Trophoblast cell (in vitro differentiated cells and primary cell): ENCODE data around the gene MT1H.

Experiments used
- DNase-seq, 2 donors: peaks; one replicate each; pipeline ENCODE4 v3.0.0-alpha.2; 2016
- H2AFZ ChIP-seq: 2 replicates; pipeline ENCODE4 v1.6.1; 2013; ENCODE audit warnings: low read length, moderate library complexity, mild to moderate bottlenecking; ENCODE audit not compliant: insufficient read depth, poor library complexity
- H2AK5ac ChIP-seq: 2 replicates; pipeline ENCODE4 v1.6.1; 2013; ENCODE audit warnings: mild to moderate bottlenecking, low read length
- H2BK120ac ChIP-seq: 2 replicates; pipeline ENCODE4 v1.6.1; 2013; ENCODE audit warnings: low read length, mild to moderate bottlenecking, moderate library complexity; ENCODE audit not compliant: insufficient read depth, poor library complexity
- H2BK12ac ChIP-seq: 2 replicates; pipeline ENCODE4 v1.6.1; 2013; ENCODE audit warnings: mild to moderate bottlenecking, low read length, moderate library complexity
- H2BK5ac ChIP-seq: 2 replicates; pipeline ENCODE4 v1.6.1; 2013; ENCODE audit warnings: low read length, low read depth, moderate library complexity, mild to moderate bottlenecking; ENCODE audit not compliant: poor library complexity
- H3K14ac ChIP-seq: 2 replicates; pipeline ENCODE4 v1.6.1; 2013; ENCODE audit warnings: mild to moderate bottlenecking, low read length
- H3K18ac ChIP-seq: 2 replicates; pipeline ENCODE4 v1.6.1; 2013; ENCODE audit warnings: mild to moderate bottlenecking, low read length
- H3K23ac ChIP-seq: 2 replicates; pipeline ENCODE4 v1.6.1; 2013; ENCODE audit warnings: low read length
- H3K27ac ChIP-seq: 2 replicates; pipeline ENCODE4 v1.5.1; 2013; ENCODE audit warnings: low read depth, mild to moderate bottlenecking, inconsistent platforms, low read length, moderate library complexity
- H3K27me3 ChIP-seq: 2 replicates; pipeline ENCODE4 v1.6.1; 2013; ENCODE audit warnings: inconsistent platforms, mild to moderate bottlenecking, low read length, moderate library complexity; ENCODE audit not compliant: insufficient read depth
- H3K36me3 ChIP-seq, 2 experiments: 1 replicate in 1 of 2; 2 replicates in 1 of 2; pipeline ENCODE4 v1.6.1; 2013; ENCODE audit warnings: low read length in 2 of 2, mild to moderate bottlenecking in 2 of 2, moderate library complexity in 1 of 2; ENCODE audit not compliant: insufficient read depth in 2 of 2, control insufficient read depth in 1 of 2
- H3K4ac ChIP-seq: 2 replicates; pipeline ENCODE4 v1.6.1; 2013; ENCODE audit warnings: low read depth, mild to moderate bottlenecking, low read length, moderate library complexity
- H3K4me1 ChIP-seq, 2 experiments: 1 replicate in 1 of 2; 2 replicates in 1 of 2; pipeline ENCODE4 v1.6.1; 2013; ENCODE audit warnings: low read length in 2 of 2, mild to moderate bottlenecking in 2 of 2, moderate library complexity in 1 of 2; ENCODE audit not compliant: insufficient read depth in 2 of 2, control insufficient read depth in 1 of 2
- H3K4me2 ChIP-seq: 2 replicates; pipeline ENCODE4 v1.6.1; 2013; ENCODE audit warnings: inconsistent platforms, mild to moderate bottlenecking, low read length, moderate library complexity
- H3K4me3 ChIP-seq: 2 replicates; pipeline ENCODE4 v1.5.1; 2013; ENCODE audit warnings: mild to moderate bottlenecking, low read depth, low read length, inconsistent platforms
- H3K79me1 ChIP-seq: one replicate; pipeline ENCODE4 v1.6.1; 2013; ENCODE audit warnings: low read length
- H3K79me2 ChIP-seq: 2 replicates; pipeline ENCODE4 v1.6.1; 2013; ENCODE audit warnings: low read length, mild to moderate bottlenecking; ENCODE audit not compliant: control insufficient read depth, insufficient read depth, poor library complexity
- H3K9ac ChIP-seq: 2 replicates; pipeline ENCODE4 v1.6.1; 2013; ENCODE audit warnings: mild to moderate bottlenecking, low read length
- H3K9me3 ChIP-seq: 2 replicates; pipeline ENCODE4 v1.6.1; 2013; ENCODE audit warnings: low read depth, mild to moderate bottlenecking, control low read depth, inconsistent platforms, low read length; ENCODE audit not compliant: insufficient read depth
- H4K12ac ChIP-seq: 2 replicates; pipeline ENCODE4 v1.6.1; 2013; ENCODE audit warnings: low read depth, mild to moderate bottlenecking, low read length, moderate library complexity
- H4K8ac ChIP-seq: 2 replicates; pipeline ENCODE4 v1.6.1; 2013; ENCODE audit warnings: low read depth, mild to moderate bottlenecking, low read length, moderate library complexity
- H4K91ac ChIP-seq: one replicate; pipeline ENCODE4 v1.6.1; 2013; ENCODE audit warnings: low read depth, mild to moderate bottlenecking, low read length, moderate library complexity
- WGBS: extraction: QIAGEN DNeasy Blood & Tissue Kit; methylation state at CpG from one replicate; pipeline ENCODE4 v1.1.7; 2013; ENCODE audit warnings: missing lambda C conversion rate; ENCODE audit not compliant: insufficient read length, insufficient coverage; ENCODE audit errors: extremely low coverage; 5-methylcytosine and 5-hydroxymethylcytosine counted together

Gene MT1H

GRCh38 chr16:56679078-56679730 is 9.6 kb downstream of the MT1H start:
- Histone ChIP-seq H2BK120ac (no peak overlapping the region), H2BK12ac (no peak overlapping the region), H3K27ac (no peak overlapping the region), H3K14ac (no peak overlapping the region), H2AK5ac (no peak overlapping the region), H4K91ac (no peak overlapping the region), H3K27me3 (peaks cover 18% of the 10 kb centered on the region), H4K12ac (no peak overlapping the region), H3K36me3 (no peaks in the 10 kb centered on the region), H3K23ac (no peak overlapping the region), H3K18ac (no peak overlapping the region), H3K79me2 (peaks cover 1% of the 10 kb centered on the region), H2BK5ac (no peak overlapping the region), H3K4me1 (peaks cover 4 to 10% of the 10 kb centered on the region in 2 experiments), H2AFZ (no peak overlapping the region), H4K8ac (no peak overlapping the region), H3K4ac (no peak overlapping the region), H3K4me3 (no peak overlapping the region), H3K4me2 (no peak overlapping the region), H3K79me1 (peaks cover 8% of the 10 kb centered on the region), H3K9ac (no peak overlapping the region), H3K9me3 (peaks cover 1% of the 10 kb centered on the region)
- no CpG with 5 or more reads among the region's 3 CpGs for WGBS
- no peak for DNase-seq

- Histone ChIP-seq H3K36me3 (no peaks in the 10 kb centered on the region), H3K9ac (no peak overlapping the region), H3K14ac (no peak overlapping the region), H3K23ac (no peak overlapping the region), H2BK12ac (no peak overlapping the region), H3K27me3 (peaks cover 18% of the 10 kb centered on the region), H2BK5ac (no peak overlapping the region), H4K91ac (no peak overlapping the region), H2AFZ (no peak overlapping the region), H2BK120ac (no peak overlapping the region), H3K4me3 (no peak overlapping the region), H3K18ac (no peak overlapping the region), H3K79me1 (peaks cover 8% of the 10 kb centered on the region), H4K8ac (no peak overlapping the region), H3K4me2 (no peak overlapping the region), H4K12ac (no peak overlapping the region), H3K4me1 (peaks cover 4 to 10% of the 10 kb centered on the region in 2 experiments), H3K27ac (no peak overlapping the region), H3K79me2 (peaks cover 1% of the 10 kb centered on the region), H3K4ac (no peak overlapping the region), H3K9me3 (peaks cover 1% of the 10 kb centered on the region), H2AK5ac (no peak overlapping the region)
- WGBS: no CpG with 5 or more reads among the region's 6 CpGs
- DNase-seq: no peak
These were observed 10.2 kb downstream of the MT1H start for GRCh38 chr16:56679818-56680217.

GRCh38 chr16:56681939-56682702 is 12.5 kb downstream of the MT1H start, which contains the start of gene MT1X:
Gene MT1X, plus strand, starts transcription at chr16:56682470. Its CDS starts 71 bp downstream, at chr16:56682541.
- H2BK5ac ChIP-seq: no peak within 1 kb of the TSS
- H3K27me3 ChIP-seq: no peaks in the 10 kb centered on the region
- no peak within 1 kb of the TSS for H2BK12ac ChIP-seq
- H3K36me3 ChIP-seq: no peaks in the 10 kb centered on the region
- peak within 1 kb of the TSS; percentile 29 for H2BK120ac ChIP-seq
- H4K8ac ChIP-seq: peak within 1 kb of the TSS; percentile 79
- peak within 1 kb of the TSS; percentile 73 for H4K12ac ChIP-seq
- no peak within 1 kb of the TSS for H2AK5ac ChIP-seq
- H3K27ac ChIP-seq: no peak within 1 kb of the TSS
- peak within 1 kb of the TSS; percentile 73 for H3K4me3 ChIP-seq
- no CpG with 5 or more reads among the region's 49 CpGs for WGBS
- H3K79me1 ChIP-seq: peaks cover 8% of the 10 kb centered on the region
- H2AFZ ChIP-seq: peak within 1 kb of the TSS; percentile 85
- peaks cover 4 to 10% of the 10 kb centered on the region in 2 experiments for H3K4me1 ChIP-seq
- peak within 1 kb of the TSS; percentile 63 for H3K18ac ChIP-seq
- peaks cover 1% of the 10 kb centered on the region for H3K79me2 ChIP-seq
- H3K4me2 ChIP-seq: peak within 1 kb of the TSS; percentile 87
- H3K4ac ChIP-seq: peak within 1 kb of the TSS; percentile 6
- H3K9ac ChIP-seq: peak within 1 kb of the TSS; percentile 77
- peak within 1 kb of the TSS; percentile 36 for H4K91ac ChIP-seq
- H3K14ac ChIP-seq: peak within 1 kb of the TSS; percentile 72
- no peak within 1 kb of the TSS for H3K23ac ChIP-seq
- peak; percentile 93 to 95 for DNase-seq
- peaks cover 1% of the 10 kb centered on the region for H3K9me3 ChIP-seq

GRCh38 chr16:56682703-56683397 is 13.2 kb downstream of the MT1H start:
- Histone ChIP-seq H4K8ac (peak overlapping the region; percentile 1), H3K9ac (peak overlapping the region; percentile 77), H3K14ac (peak overlapping the region; percentile 72), H4K91ac (peak overlapping the region; percentile 16), H2AK5ac (no peak overlapping the region), H3K4me1 (peaks cover 4 to 10% of the 10 kb centered on the region in 2 experiments), H2BK5ac (no peak overlapping the region), H3K9me3 (peaks cover 1% of the 10 kb centered on the region), H2BK120ac (no peak overlapping the region), H3K23ac (no peak overlapping the region), H3K36me3 (no peaks in the 10 kb centered on the region), H4K12ac (no peak overlapping the region), H3K18ac (no peak overlapping the region), H3K4me2 (peak overlapping the region; percentile 87), H3K4ac (no peak overlapping the region), H3K79me1 (peaks cover 8% of the 10 kb centered on the region), H3K27me3 (no peaks in the 10 kb centered on the region), H2AFZ (peak overlapping the region; percentile 63), H3K4me3 (peak overlapping the region; percentile 67), H3K27ac (no peak overlapping the region), H2BK12ac (no peak overlapping the region), H3K79me2 (peaks cover 1% of the 10 kb centered on the region)
- no peak for DNase-seq
- WGBS: no CpG with 5 or more reads among the region's 8 CpGs
